Measurements from ENCODE around the gene TBC1D8. TPM values are rescaled to one million over a fixed set of nuclear protein-coding genes. Genes with fewer than 3 reads are reported as not detected.

Gene TBC1D8
- total and polyA plus RNA-seq, 2 of the 13 experiments (the other 11 are each of a cell fraction or from before 2014, with no cell fraction given): 45.1 to 95.4 TPM

GRCh38 chr2:101064868-101065549 lies 86.2 kb downstream of the TBC1D8 start (continued):
- TF ChIP-seq ZNF512B (CRISPR knock-in tag; IDR thresholded peaks at IDR 0.05; ENCODE audit: borderline replicate concordance) (peak; percentile 31; the same call in 1 of the 2 replicates), HDAC2 (CRISPR knock-in tag; IDR thresholded peaks at IDR 0.05) (peak; percentile 91), HMG20B (CRISPR knock-in tag; conservative IDR thresholded peaks at IDR 0.05) (peak; percentile 73; the same call in 1 of the 2 replicates), ZNF747 (CRISPR knock-in tag; IDR thresholded peaks at IDR 0.05; ENCODE audit: borderline replicate concordance) (no peak), ZHX2 (IDR thresholded peaks at IDR 0.05; ENCODE audit: low read depth) (no peak), ZHX2 (CRISPR knock-in tag; IDR thresholded peaks at IDR 0.05; ENCODE audit: borderline replicate concordance) (no peak), GLMP (CRISPR knock-in tag; IDR thresholded peaks at IDR 0.05; ENCODE audit: borderline replicate concordance) (no peak), PHF5A (CRISPR knock-in tag; IDR thresholded peaks at IDR 0.05; ENCODE audit: low read depth, unreplicated experiment) (peak; percentile 73), KLF16 (CRISPR knock-in tag; IDR thresholded peaks at IDR 0.05) (peak in 1 of 2 experiments; percentile 53; a peak in 1 of 4 replicates), RXRB (CRISPR knock-in tag; IDR thresholded peaks at IDR 0.05; ENCODE audit: borderline replicate concordance) (peak; percentile 81), CAMTA2 (CRISPR knock-in tag; IDR thresholded peaks at IDR 0.05; ENCODE audit: borderline replicate concordance) (no peak), REST (IDR thresholded peaks at IDR 0.05; ENCODE audit: borderline replicate concordance in 1 of 2, low read depth in 1 of 2, low read length in 2 of 2) (0 out of 4 replicates have a peak, but pooled peaks of 1 of the 2 experiments have one; percentile 2), GATAD2A (CRISPR knock-in tag; IDR thresholded peaks at IDR 0.05) (peak; percentile 93), BCL6 (CRISPR knock-in tag; IDR thresholded peaks at IDR 0.05) (peak; percentile 84), ONECUT2 (CRISPR knock-in tag; IDR thresholded peaks at IDR 0.05) (no peak), ZNF792 (CRISPR knock-in tag; IDR thresholded peaks at IDR 0.05) (peak; percentile 91)

Measured in HepG2 (cell line).